Measurements from ENCODE around the gene TOM1L2.

The TOM1L2 gene

GRCh38 chr17:17813055-17813724 is 159.0 kb downstream of the TOM1L2 start:
- Histone ChIP-seq H4K20me1 (ENCODE audit: insufficient read depth, low read length) (peaks cover 22% of the 10 kb centered on the region), H3K9me3 (ENCODE audit: insufficient read depth, low read length, severe bottlenecking) (no peaks in the 10 kb centered on the region), H3K4me2 (ENCODE audit: insufficient read depth, low read length) (no peak overlapping the region), H3K79me2 (ENCODE audit: insufficient read depth, low read length) (no peaks in the 10 kb centered on the region), H3K27me3 (ENCODE audit: insufficient read depth, low read length, poor library complexity) (no peaks in the 10 kb centered on the region), H3K9ac (ENCODE audit: low read depth, low read length) (no peak overlapping the region), H3K4me1 (ENCODE audit: insufficient read depth, low read length) (no peaks in the 10 kb centered on the region), H3K36me3 (ENCODE audit: insufficient read depth, low read length) (peaks cover 84% of the 10 kb centered on the region), H3K4me3 (ENCODE audit: low read depth in 1 of 2, low read length in 2 of 2) (no peak overlapping the region), H2AFZ (ENCODE audit: low read depth, low read length) (no peak overlapping the region), H3K27ac (ENCODE audit: low read length) (no peak overlapping the region; the same call in 1 of the 2 replicates)
- no peak for TF ChIP-seq EZH2 (IDR thresholded peaks at IDR 0.05; ENCODE audit: borderline replicate concordance, low read depth, low read length, severe bottlenecking)
- no peak for TF ChIP-seq CTCF (IDR thresholded peaks at IDR 0.05; ENCODE audit: borderline replicate concordance, extremely low read depth, low read length, poor library complexity, severe bottlenecking)
- ATAC-seq (ENCODE audit: insufficient read depth, low read depth) (no peak), DNase-seq (no peak)

- H3K4me3 ChIP-seq (ENCODE audit: low read depth in 1 of 2, low read length in 2 of 2) = no peak overlapping the region
- H3K9me3 ChIP-seq (ENCODE audit: insufficient read depth, low read length, severe bottlenecking) = no peaks in the 10 kb centered on the region
- no peaks in the 10 kb centered on the region for H3K27me3 ChIP-seq (ENCODE audit: insufficient read depth, low read length, poor library complexity)
- H3K4me1 ChIP-seq (ENCODE audit: insufficient read depth, low read length) = no peaks in the 10 kb centered on the region
- H3K36me3 ChIP-seq (ENCODE audit: insufficient read depth, low read length) = peaks cover 85% of the 10 kb centered on the region
- H3K79me2 ChIP-seq (ENCODE audit: insufficient read depth, low read length) = no peaks in the 10 kb centered on the region
- DNase-seq = peak; percentile 50
- no peak overlapping the region for H3K4me2 ChIP-seq (ENCODE audit: insufficient read depth, low read length)
- H3K9ac ChIP-seq (ENCODE audit: low read depth, low read length) = no peak overlapping the region
- H2AFZ ChIP-seq (ENCODE audit: low read depth, low read length) = no peak overlapping the region
- H4K20me1 ChIP-seq (ENCODE audit: insufficient read depth, low read length) = peaks cover 26% of the 10 kb centered on the region
- no peak overlapping the region for H3K27ac ChIP-seq (ENCODE audit: low read length)
- ATAC-seq (ENCODE audit: insufficient read depth, low read depth) = peak; percentile 46
- TF ChIP-seq CTCF (IDR thresholded peaks at IDR 0.05; ENCODE audit: borderline replicate concordance, extremely low read depth, low read length, poor library complexity, severe bottlenecking) (peak; percentile 98), EZH2 (IDR thresholded peaks at IDR 0.05; ENCODE audit: borderline replicate concordance, low read depth, low read length, severe bottlenecking) (no peak)
Observed at GRCh38 chr17:17812211-17813054, 159.8 kb downstream of the TOM1L2 start.

GRCh38 chr17:17811381-17812210 is 160.6 kb downstream of the TOM1L2 start:
- DNase-seq (no peak), ATAC-seq (ENCODE audit: insufficient read depth, low read depth) (peak; percentile 2; the same call in 1 of the 3 replicates)
- H4K20me1 ChIP-seq (ENCODE audit: insufficient read depth, low read length) = peaks cover 30% of the 10 kb centered on the region
- H3K4me3 ChIP-seq (ENCODE audit: low read depth in 1 of 2, low read length in 2 of 2) = no peak overlapping the region
- no peaks in the 10 kb centered on the region for H3K27me3 ChIP-seq (ENCODE audit: insufficient read depth, low read length, poor library complexity)
- no peak for TF ChIP-seq EZH2 (IDR thresholded peaks at IDR 0.05; ENCODE audit: borderline replicate concordance, low read depth, low read length, severe bottlenecking)
- TF ChIP-seq CTCF (IDR thresholded peaks at IDR 0.05; ENCODE audit: borderline replicate concordance, extremely low read depth, low read length, poor library complexity, severe bottlenecking) = no peak
- H3K4me1 ChIP-seq (ENCODE audit: insufficient read depth, low read length) = no peaks in the 10 kb centered on the region
- H3K79me2 ChIP-seq (ENCODE audit: insufficient read depth, low read length) = no peaks in the 10 kb centered on the region
- peaks cover 83% of the 10 kb centered on the region for H3K36me3 ChIP-seq (ENCODE audit: insufficient read depth, low read length)
- no peak overlapping the region for H3K9ac ChIP-seq (ENCODE audit: low read depth, low read length)
- no peak overlapping the region for H2AFZ ChIP-seq (ENCODE audit: low read depth, low read length)
- no peak overlapping the region for H3K27ac ChIP-seq (ENCODE audit: low read length)
- H3K4me2 ChIP-seq (ENCODE audit: insufficient read depth, low read length) = no peak overlapping the region
- H3K9me3 ChIP-seq (ENCODE audit: insufficient read depth, low read length, severe bottlenecking) = no peaks in the 10 kb centered on the region
